Nephron progenitor cell (in vitro differentiated cells): ENCODE data around the gene HAAO.
"Not testable (repeated sequence)": the region's sequence is repeated elsewhere in the genome, so short reads cannot be mapped to it uniquely, and the experiment has no call there.

Experiments used
- DNase-seq: peaks from one replicate; pipeline ENCODE4 v3.0.0; 2021
- H3K27ac Mint-ChIP-seq: 2 replicates; pipeline ENCODE4 v1.8.0; 2021; ENCODE audit warnings: mild to moderate bottlenecking, moderate library complexity, mixed read lengths
- H3K27me3 Mint-ChIP-seq: 2 replicates; pipeline ENCODE4 v1.8.0; 2021; ENCODE audit warnings: mild to moderate bottlenecking, low read depth, mixed read lengths; ENCODE audit not compliant: poor library complexity
- H3K36me3 Mint-ChIP-seq: 2 replicates; pipeline ENCODE4 v1.8.0; 2021; ENCODE audit warnings: low read depth, mixed read lengths
- H3K4me1 Mint-ChIP-seq: 2 replicates; pipeline ENCODE4 v1.8.0; 2021; ENCODE audit warnings: mixed read lengths
- H3K4me3 Mint-ChIP-seq: 2 replicates; pipeline ENCODE4 v1.8.0; 2021; ENCODE audit warnings: mild to moderate bottlenecking, moderate library complexity, mixed read lengths
- H3K9me3 Mint-ChIP-seq: 2 replicates; pipeline ENCODE4 v1.8.0; 2021; ENCODE audit warnings: mild to moderate bottlenecking, moderate library complexity, mixed read lengths
- CTCF ChIP-seq: fragments of 200-600 bp; sonication (generic); IDR thresholded peaks from 2 replicates; pipeline ENCODE4 v1.5.0; 2021; ENCODE audit warnings: antibody characterized with exemption

HAAO gene

GRCh38 chr2:42835577-42836371, 43.4 kb upstream of the HAAO start:
- H3K36me3 Mint-ChIP-seq, result peaks cover 23% of the 10 kb centered on the region
- no peaks in the 10 kb centered on the region for H3K27me3 Mint-ChIP-seq

GRCh38 chr2:42834161-42834560, 41.8 kb upstream of the HAAO start:
- DNase-seq, result no peak
- Mint-ChIP-seq H3K4me3 (no peak overlapping the region), H3K27ac (peak overlapping the region; percentile 95), H3K4me1 (peaks cover 12% of the 10 kb centered on the region), H3K27me3 (peaks cover 6% of the 10 kb centered on the region), H3K36me3 (peaks cover 23% of the 10 kb centered on the region), H3K9me3 (peaks cover 20% of the 10 kb centered on the region)
- no peak for TF ChIP-seq CTCF

More at GRCh38 chr2:42835577-42836371, 43.4 kb upstream of the HAAO start:
- no peak for TF ChIP-seq CTCF
- H3K9me3 Mint-ChIP-seq, result peaks cover 20% of the 10 kb centered on the region
- H3K4me1 Mint-ChIP-seq, result peaks cover 6% of the 10 kb centered on the region
- H3K27ac Mint-ChIP-seq, result peak overlapping the region; percentile 29
- no peak for DNase-seq
- no peak overlapping the region for H3K4me3 Mint-ChIP-seq

GRCh38 chr2:42832289-42832634, 39.9 kb upstream of the HAAO start:
- peaks cover 23% of the 10 kb centered on the region for H3K36me3 Mint-ChIP-seq
- H3K9me3 Mint-ChIP-seq, result peaks cover 16% of the 10 kb centered on the region
- peak overlapping the region; percentile 91 for H3K27ac Mint-ChIP-seq
- TF ChIP-seq CTCF, result no peak
- H3K4me1 Mint-ChIP-seq, result peaks cover 28% of the 10 kb centered on the region
- no peak overlapping the region for H3K4me3 Mint-ChIP-seq
- no peak for DNase-seq
- peaks cover 21% of the 10 kb centered on the region for H3K27me3 Mint-ChIP-seq

- Mint-ChIP-seq H3K27me3 (peaks cover 26% of the 10 kb centered on the region), H3K27ac (peak overlapping the region; percentile 91), H3K4me1 (peaks cover 28% of the 10 kb centered on the region)
Observed at GRCh38 chr2:42831575-42832288, 39.3 kb upstream of the HAAO start.

GRCh38 chr2:42830922-42831574, 38.7 kb upstream of the HAAO start:
- Mint-ChIP-seq H3K9me3 (peaks cover 9% of the 10 kb centered on the region), H3K36me3 (peaks cover 17% of the 10 kb centered on the region), H3K4me3 (no peak overlapping the region), H3K27me3 (peaks cover 26% of the 10 kb centered on the region), H3K4me1 (peaks cover 28% of the 10 kb centered on the region), H3K27ac (no peak overlapping the region)
- no peak for TF ChIP-seq CTCF
- DNase-seq, result no peak

More at GRCh38 chr2:42831575-42832288, 39.3 kb upstream of the HAAO start:
- Mint-ChIP-seq H3K36me3 (peaks cover 20% of the 10 kb centered on the region), H3K9me3 (peaks cover 12% of the 10 kb centered on the region)
- DNase-seq, H3K4me3 Mint-ChIP-seq: not testable (repeated sequence)
